NCI-H187 treated with DMSO at 0.1 percent for 48 hours (cell line): ENCODE results near the gene ATP10D.
A peak's percentile ranks its signal among the peaks of the same experiment; 100 is the strongest.
"Not testable (repeated sequence)": the region's sequence is repeated elsewhere in the genome, so short reads cannot be mapped to it uniquely, and the experiment has no call there.

Source experiments
- DNase-seq: peaks from one replicate; lab custom pipeline; 2025; lab: John Stamatoyannopoulos, UW

The ATP10D gene

DNA sequence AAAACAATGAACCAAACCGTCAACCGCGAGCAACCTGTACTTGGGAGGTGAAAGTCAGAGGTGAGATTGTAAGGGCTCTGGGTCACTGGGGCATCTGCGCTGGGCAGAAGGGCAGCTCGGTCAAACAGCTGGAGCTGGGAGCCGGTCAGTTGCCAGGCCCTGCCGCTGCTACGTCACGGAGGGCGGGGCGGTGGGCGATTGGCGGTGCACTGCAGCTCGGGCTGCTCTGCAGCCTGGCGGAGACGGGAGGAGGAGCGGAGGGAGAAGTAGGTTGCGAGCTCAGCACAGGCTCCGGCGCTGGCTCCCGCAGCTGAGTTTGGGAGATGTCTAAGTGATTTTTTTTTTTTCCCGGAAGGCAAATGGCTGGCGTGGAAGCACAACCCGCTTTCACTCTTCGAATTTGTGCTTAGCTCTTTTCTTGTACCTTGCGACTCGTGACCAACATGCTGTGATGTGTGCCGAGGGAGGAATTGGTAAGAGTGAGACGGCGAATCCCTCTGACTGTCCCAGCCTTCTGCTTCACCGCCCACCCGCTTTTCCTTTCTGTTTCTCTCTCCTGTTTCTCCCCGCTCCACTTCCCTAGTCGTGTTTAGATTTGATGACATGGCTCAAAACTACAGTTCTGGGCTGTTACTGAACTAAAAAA, at the start of gene ATP10D:
Gene ATP10D, plus strand, starts transcription at position 229 of the 646 bp plus-strand sequence. CDS start 27,266 bp downstream, outside the sequence.
- DNase-seq = peak; percentile 11

DNA sequence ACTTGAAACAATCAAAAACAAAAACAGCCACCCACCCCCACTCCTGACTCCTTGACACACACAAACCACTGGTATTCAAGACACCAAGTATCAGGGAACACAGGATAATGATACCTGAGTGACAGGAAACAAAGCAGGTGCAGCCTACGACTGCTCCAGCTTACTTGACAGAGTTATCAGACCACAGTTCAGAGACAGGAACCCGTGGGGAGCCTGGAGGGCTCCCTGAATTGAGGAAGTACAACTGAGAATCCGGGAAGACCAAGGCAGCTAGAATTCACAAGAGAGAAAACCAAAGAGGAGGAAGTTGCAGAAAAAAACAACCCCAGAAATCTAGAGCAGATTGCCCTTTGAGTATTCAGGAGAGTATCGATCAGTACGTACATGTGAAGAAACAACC, 42.1 kb upstream of the ATP10D start:
- no peak for DNase-seq

- no peak for DNase-seq
Observed at GRCh38 chr4:47444031-47444430, 41.0 kb upstream of the ATP10D start.

GRCh38 chr4:47451657-47452056, 33.4 kb upstream of the ATP10D start:
- no peak for DNase-seq

DNA sequence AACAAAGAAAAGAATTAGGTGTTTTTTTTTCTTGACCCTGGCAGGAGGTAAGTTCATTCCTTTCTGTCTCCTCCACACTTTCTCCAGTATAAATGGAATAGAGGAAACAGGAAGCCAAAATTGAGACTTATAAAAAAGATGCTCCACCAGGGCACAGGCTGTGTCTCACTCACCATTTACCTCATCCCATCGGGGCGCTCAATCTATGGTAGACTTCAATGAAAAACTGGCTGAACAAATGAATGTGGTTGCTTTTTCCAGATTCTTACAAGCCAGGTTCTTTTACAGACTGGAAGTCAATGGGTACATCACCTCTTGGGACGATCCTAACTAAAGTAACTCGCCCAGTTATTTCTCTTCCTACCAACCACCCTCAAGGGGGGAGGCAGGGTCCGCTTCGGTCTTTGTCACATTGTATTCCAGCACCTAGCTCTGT, 22.3 kb upstream of the ATP10D start:
- DNase-seq = no peak

GRCh38 chr4:47463235-47463956, 21.7 kb upstream of the ATP10D start, which contains the start of gene COMMD8:
Gene COMMD8 (minus strand): TSS chr4:47463702. CDS start chr4:47463651, 51 bp downstream.
- DNase-seq = peak; percentile 81

- DNase-seq = no peak
Observed at GRCh38 chr4:47465004-47465403, 20.1 kb upstream of the ATP10D start.

DNA sequence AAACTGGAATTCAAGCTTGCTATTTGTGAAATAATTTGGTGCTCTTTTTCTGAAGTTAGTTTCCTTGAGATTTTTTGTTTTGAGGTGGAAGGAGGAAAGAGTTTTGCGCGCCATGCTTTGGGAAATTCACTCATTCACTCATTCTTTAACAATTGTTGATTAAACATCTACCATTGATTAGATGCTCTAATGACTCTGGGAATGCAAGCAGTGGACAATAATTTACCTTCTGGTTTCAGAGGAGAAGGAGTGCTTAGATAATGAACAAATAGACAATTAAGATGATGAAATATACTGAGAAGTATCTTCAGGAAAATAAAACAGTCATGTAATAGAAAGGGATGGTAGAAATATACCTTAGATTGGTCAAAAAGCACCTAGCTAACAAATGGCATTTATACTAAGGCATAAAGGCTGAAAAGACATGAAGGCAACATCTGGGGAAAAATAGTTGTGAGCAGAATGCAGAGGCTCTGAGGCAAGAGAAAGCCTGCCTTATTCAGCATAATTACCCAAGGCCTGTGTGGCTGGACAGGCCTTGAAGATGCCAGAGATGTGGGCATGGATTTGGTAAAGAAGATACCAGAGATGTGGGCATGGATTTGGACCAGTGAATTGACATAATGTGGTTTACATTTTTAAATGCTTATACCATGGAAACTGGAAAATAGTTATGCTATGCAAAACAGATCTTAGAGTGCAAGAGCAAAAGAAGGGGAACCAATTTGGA, 18.9 kb upstream of the ATP10D start:
- no peak for DNase-seq

- DNase-seq = no peak
Observed at GRCh38 chr4:47468706-47469365, 16.2 kb upstream of the ATP10D start.

DNA sequence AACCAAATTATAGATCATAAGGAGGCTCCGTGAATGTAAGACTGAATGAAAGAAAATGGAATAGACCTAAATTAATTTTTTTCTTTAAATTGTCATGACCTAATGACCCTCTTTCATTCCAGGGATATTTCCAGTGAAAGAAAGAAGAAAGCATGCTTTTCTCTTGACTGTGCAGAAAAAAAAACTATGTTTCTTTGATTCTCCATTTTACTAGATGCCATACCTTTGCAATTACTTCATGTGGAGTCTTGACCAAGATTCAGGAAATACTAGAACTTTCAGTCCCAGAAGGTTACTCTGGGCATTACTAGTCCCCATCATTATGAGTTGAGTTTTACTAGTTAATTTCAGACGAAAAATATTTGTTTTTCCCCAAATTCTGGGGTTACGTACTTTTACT, 15.1 kb upstream of the ATP10D start:
- no peak for DNase-seq

- DNase-seq = no peak
Observed at GRCh38 chr4:47471064-47471463, 14.0 kb upstream of the ATP10D start.

DNA sequence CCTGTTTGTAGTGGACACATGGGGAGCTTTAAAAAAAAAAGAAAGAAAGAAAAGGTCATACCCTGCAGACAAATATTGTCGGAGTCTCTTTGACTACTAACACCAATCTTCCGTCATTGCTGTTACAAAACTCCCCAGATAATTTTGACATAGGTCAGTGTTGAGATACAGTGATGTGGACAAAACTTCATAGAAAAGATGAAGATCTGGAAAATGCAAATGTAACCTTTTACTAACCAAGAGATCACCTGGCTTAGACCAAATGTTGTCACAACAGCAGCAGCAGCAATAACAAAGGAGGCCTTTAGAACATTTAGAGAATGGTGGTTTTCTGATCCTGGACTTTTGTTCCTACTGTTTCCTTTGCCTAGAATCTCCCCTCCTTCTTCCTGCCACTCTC, 13.5 kb upstream of the ATP10D start:
- no peak for DNase-seq

DNA sequence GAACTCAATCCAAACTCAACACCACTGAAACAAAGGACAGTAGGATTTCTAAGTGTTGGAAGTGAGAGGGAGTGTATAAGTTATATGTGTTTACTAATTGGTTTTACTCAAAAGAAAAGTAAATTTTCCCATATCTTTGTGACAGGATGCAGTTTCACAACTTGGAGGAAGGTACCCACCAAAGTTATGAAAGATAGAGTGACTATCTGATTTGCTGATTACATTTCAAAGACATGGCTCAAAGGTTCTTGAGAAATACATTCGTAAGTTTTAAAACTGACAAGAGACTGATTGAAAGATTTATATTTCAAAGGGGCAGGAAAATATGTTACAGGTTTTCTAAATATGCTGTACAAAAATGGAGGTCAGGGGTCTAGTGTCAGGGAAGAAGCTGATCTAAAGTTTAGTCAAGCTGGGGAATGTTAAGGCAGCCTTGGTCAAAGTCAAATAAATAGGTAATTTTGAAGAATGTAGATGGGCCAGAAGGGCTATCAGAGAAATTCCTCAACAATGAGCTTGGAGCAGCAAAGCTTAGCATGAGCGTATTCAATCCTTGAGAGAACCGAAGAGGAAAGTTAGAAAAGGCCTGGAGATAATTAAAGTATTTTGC, 11.8 kb upstream of the ATP10D start:
- no peak for DNase-seq

DNA sequence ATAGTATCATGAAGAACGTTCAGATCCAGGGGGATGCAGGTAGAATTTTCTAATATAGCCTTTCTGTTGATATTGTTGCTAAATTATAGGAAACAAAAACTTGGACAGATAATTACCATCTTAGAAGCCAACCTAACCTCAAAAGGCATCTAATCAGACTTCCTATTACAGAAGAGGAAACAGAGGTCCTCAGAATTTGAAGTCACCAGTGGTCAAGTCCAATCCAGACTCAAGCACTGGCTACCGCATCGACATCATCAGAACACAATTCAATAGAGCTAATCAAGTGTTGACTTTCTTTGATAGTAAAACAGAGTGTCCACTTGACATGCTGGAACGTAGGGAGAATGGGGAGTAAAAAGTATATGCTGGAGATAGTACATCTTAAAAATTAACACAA, 10.3 kb upstream of the ATP10D start:
- no peak for DNase-seq

GRCh38 chr4:47475411-47475810, 9.7 kb upstream of the ATP10D start:
- no peak for DNase-seq

DNA sequence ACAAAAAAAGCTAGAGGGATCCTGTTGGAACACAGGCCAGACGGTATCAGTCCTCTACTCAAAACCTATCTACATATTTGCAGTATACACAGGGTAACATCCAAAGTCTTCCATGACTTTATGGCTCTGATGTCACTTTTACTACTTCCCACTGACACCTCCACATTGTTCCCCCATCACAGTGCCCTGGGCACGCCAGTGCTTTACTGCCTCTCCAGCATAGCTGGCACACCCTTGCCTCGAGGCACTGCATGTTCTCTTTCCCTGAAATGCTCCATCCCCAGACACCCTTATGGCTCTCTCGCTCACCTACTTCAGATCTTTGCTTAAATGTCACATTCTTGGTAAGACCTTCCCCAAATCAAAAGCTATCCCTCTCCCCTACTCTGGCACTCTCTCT, 6.3 kb upstream of the ATP10D start:
- DNase-seq = no peak

DNA sequence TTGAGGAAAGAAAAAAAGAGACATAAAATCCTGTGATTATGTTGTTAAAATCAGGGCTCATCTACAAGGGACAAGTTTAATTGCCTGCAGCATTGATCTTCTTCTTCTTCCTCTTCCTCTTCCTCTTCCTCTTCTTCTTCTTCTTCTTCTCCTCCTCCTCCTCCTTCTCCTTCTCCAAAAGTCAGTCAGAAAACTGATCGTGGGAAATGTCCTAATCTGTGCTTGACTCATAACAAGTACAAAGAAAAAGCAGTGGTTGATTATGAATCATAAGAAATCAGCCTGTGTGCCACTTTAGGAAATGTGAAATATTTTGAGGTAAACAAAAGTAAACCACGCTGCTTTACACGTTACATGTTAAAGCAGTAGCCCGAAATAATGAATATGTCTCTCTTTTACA, 2.7 kb upstream of the ATP10D start:
- no peak for DNase-seq

DNA sequence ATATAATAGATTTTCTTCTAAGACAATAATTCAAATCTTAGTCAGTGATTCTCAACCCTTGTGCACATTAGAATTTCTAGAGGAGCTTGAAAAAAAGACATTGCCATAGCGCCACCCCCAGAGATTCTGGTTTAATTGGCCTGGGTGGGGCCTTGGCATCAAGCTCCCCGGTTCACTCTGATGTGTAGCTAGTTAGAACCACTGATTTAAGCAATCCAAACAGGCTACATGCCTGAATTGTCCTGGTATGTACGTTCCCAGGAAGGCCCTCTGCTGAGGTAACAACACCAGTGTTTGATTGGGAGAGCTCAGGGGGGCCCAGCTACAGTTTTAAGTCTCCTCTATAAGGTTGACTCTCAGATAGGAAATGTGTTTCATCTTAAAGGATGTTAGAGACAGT, 1.3 kb upstream of the ATP10D start:
- no peak for DNase-seq

- no peak for DNase-seq
Observed at GRCh38 chr4:47484168-47484567, 907 bp upstream of the ATP10D start.

DNA sequence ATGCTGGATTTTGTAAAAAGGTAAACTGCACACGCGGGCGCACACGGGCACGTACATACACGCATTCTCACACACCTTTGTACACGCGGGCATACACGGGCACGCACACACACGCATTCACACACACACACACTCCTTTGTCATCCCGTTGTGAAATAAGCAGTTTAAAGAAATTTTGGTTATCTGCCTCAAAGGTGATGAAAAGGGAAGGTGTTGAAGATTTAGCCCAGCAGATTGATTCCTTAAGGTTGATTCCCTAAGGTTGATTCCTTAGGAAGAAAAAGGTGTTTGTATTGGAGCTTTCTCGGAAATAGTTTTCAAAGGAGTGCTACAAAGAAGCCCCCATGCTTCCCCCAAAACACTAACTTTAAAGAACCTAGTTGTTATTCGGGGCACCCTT, 693 bp downstream of the ATP10D start:
- no peak for DNase-seq

GRCh38 chr4:47486231-47486673, 1.2 kb downstream of the ATP10D start:
- no peak for DNase-seq

DNA sequence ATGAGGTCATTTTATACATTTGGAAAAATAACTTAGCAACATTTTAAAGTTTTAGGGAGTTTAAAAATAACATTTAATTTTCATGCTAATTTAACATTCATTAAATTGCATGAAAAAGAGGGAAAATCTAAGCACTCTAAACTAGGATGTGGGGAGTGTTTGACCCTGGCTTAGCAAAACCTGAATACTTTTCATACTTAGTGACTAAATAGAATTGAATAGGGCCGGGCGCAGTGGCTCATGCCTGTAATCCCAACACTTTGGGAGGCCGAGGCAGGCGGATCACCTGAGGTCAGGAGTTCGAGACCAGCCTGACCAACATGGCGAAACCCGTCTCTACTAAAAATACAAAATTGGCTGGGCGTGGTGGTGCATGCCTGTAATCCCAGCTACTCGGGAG, 1.7 kb downstream of the ATP10D start:
- not testable (repeated sequence) for DNase-seq
